Natural killer cell (primary cell): ENCODE data around the gene ARL13A. TPM values are rescaled to one million over a fixed set of nuclear protein-coding genes. Genes with fewer than 3 reads are reported as not detected.
A peak's percentile ranks its signal among the peaks of the same experiment; 100 is the strongest.

ENCODE experiments used
- ATAC-seq, 3 donors: fragments of 150-1000 bp in 2 of 3; fragments of 200-7000 bp in 1 of 3; cut with Tn5 transposase; 1 replicate in 1 of 3; 2 replicates in 2 of 3; pipeline ENCODE4 v1.10.0; 2021; ENCODE audit warnings: mild to moderate bottlenecking in 2 of 3, moderate library complexity in 2 of 3
- DNase-seq, 2 donors: peaks; one replicate each; pipeline versions ENCODE4 v3.0.0 to v3.0.0-alpha.2; 2013 to 2021; ENCODE audit warnings: mixed read lengths in 1 of 2
- H3K27ac ChIP-seq: one replicate; pipeline ENCODE4 v1.5.1; 2013; ENCODE audit warnings: mild to moderate bottlenecking, low read length
- H3K27me3 ChIP-seq: one replicate; pipeline ENCODE4 v1.6.1; 2013; ENCODE audit warnings: low read length; ENCODE audit not compliant: control insufficient read depth, insufficient read depth
- H3K36me3 ChIP-seq: one replicate; pipeline ENCODE4 v1.6.1; 2013; ENCODE audit warnings: low read length; ENCODE audit not compliant: control insufficient read depth, insufficient read depth
- H3K4me1 ChIP-seq: one replicate; pipeline ENCODE4 v1.6.1; 2013; ENCODE audit warnings: low read length; ENCODE audit not compliant: control insufficient read depth, insufficient read depth
- H3K4me3 ChIP-seq: one replicate; pipeline ENCODE4 v1.5.1; 2013; ENCODE audit warnings: low read length
- H3K9me3 ChIP-seq: one replicate; pipeline ENCODE4 v1.6.1; 2013; ENCODE audit warnings: low read length; ENCODE audit not compliant: control insufficient read depth, insufficient read depth
- H3K27ac Mint-ChIP-seq, 2 donors: one replicate each; pipeline ENCODE4 v1.8.0; 2022; ENCODE audit warnings: mild to moderate bottlenecking in 2 of 2, mixed read lengths in 2 of 2, moderate library complexity in 1 of 2
- H3K27me3 Mint-ChIP-seq, 2 donors: one replicate each; pipeline ENCODE4 v1.8.0; 2022; ENCODE audit warnings: low read depth in 2 of 2, mixed read lengths in 2 of 2
- H3K36me3 Mint-ChIP-seq: one replicate; pipeline ENCODE4 v1.8.0; 2022; ENCODE audit warnings: mixed read lengths
- H3K4me1 Mint-ChIP-seq, 2 donors: one replicate each; pipeline ENCODE4 v1.8.0; 2022; ENCODE audit warnings: mixed read lengths in 2 of 2
- H3K4me3 Mint-ChIP-seq: one replicate; pipeline ENCODE4 v1.8.0; 2022; ENCODE audit warnings: mild to moderate bottlenecking, moderate library complexity, mixed read lengths
- H3K9me3 Mint-ChIP-seq, 2 donors: one replicate each; pipeline ENCODE4 v1.8.0; 2022; ENCODE audit warnings: mixed read lengths in 2 of 2
- CTCF ChIP-seq: fragments of 200-600 bp; IDR thresholded peaks from one replicate; pipeline ENCODE4 v1.8.0; 2022; ENCODE audit warnings: antibody characterized with exemption
- WGBS: methylation state at CpG from one replicate; pipeline ENCODE4 v1.1.7; 2013; ENCODE audit warnings: missing lambda C conversion rate; ENCODE audit not compliant: insufficient coverage; 5-methylcytosine and 5-hydroxymethylcytosine counted together
- intact Hi-C: fragments of 100-400 bp; cut with micrococcal nuclease; formaldehyde crosslinking; loops from one replicate; pipeline ENCODE4 v1.14.2; 2022
- total RNA-seq, 4 donors: library from RNA; stranded (reverse); fragments of 120-200 nt in 1 of 4; gene quantifications; one replicate each; pipeline versions ENCODE4 v1.2.3 to v1.2.4, GENCODE V29; 2013 to 2022

The ARL13A gene
- total RNA-seq, 3 donors from 2014 or later (not counting 1 experiment from before 2014, with no cell fraction given), result not detected

DNA sequence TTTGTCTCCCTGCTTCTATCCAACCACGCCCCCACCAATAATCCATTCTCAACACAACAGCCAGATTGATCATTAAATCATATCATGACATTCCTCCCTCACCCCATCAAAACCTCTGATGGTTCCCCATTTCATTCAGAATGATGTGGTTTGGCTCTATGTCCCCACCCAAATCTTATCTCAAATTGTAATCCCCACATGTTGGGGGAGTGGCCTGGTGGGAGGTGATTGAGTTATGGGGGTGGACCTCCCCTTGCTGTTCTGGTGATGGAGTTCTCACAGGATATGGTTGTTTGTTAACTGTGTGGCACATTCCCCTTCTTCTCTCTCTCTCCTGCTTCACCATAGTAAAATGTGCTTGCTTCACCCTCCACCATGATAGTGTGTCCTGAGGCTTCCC is 59.1 kb downstream of the ARL13A start:
- Histone ChIP-seq H3K4me1 (peaks cover 8% of the 10 kb centered on the region), H3K9me3 (no peaks in the 10 kb centered on the region), H3K27ac (no peak overlapping the region), H3K27me3 (no peaks in the 10 kb centered on the region), H3K4me3 (no peak overlapping the region), H3K36me3 (peaks cover 18% of the 10 kb centered on the region)
- peak overlapping the region; percentile 2 to 72 for H3K27ac Mint-ChIP-seq
- H3K4me3 Mint-ChIP-seq, result no peak overlapping the region
- 100% methylated on average over 1 of the region's 1 CpG for WGBS
- intact Hi-C loops, result no loop called here
- H3K4me1 Mint-ChIP-seq, result peaks cover 6 to 24% of the 10 kb centered on the region in 2 donors
- no peak for TF ChIP-seq CTCF
- H3K27me3 Mint-ChIP-seq, result no peaks in the 10 kb centered on the region
- no peaks in the 10 kb centered on the region for H3K9me3 Mint-ChIP-seq
- DNase-seq (no peak), ATAC-seq (peak in 1 of 3 donors; percentile 45)
- no peaks in the 10 kb centered on the region for H3K36me3 Mint-ChIP-seq

DNA sequence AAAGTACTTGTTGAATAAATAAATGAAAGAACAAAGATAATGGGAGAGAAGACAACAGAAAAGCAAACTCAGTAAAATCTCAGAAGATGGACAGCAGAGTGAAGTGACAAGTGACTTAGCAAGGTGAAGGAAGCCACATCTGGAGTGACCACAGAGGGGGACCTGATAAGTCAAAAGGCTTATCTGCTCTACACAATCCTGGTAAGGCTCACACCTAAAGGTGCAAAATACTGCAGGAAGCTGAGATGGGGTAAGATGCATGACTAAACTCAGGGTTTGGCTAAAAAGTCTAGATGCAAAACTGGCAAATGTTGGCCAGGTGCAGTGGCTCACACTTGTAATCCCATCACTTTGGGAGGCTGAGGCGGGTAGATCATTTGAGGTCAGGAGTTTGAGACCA is 60.2 kb downstream of the ARL13A start:
- 50% methylated on average over 1 of the region's 1 CpG for WGBS

DNA sequence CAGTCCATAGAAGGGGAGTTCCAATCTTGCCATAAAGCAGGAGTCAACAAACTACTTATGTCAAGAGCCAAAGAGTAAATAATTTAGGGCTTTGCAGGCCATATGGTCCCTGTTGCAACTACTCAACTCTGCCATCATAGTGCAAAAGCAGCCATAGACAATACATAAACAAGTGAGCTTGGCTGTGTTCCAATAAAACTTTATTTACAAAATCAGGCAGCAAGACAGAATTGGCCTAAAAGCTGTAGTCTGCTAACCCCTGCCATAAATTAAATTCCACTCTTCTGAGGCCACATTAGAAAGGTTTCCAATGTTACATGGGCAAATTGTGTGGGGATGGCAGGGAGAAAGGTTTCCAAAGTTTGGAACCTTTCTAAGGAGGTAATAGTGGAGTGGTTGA is 67.7 kb downstream of the ARL13A start:
- Histone ChIP-seq H3K4me3 (no peak overlapping the region), H3K4me1 (no peaks in the 10 kb centered on the region), H3K9me3 (no peaks in the 10 kb centered on the region), H3K36me3 (peaks cover 12% of the 10 kb centered on the region), H3K27ac (no peak overlapping the region), H3K27me3 (no peaks in the 10 kb centered on the region)
- no peaks in the 10 kb centered on the region for H3K36me3 Mint-ChIP-seq
- ATAC-seq (no peak), DNase-seq (no peak)
- no peak overlapping the region for H3K4me3 Mint-ChIP-seq
- H3K9me3 Mint-ChIP-seq, result no peaks in the 10 kb centered on the region
- H3K27me3 Mint-ChIP-seq, result no peaks in the 10 kb centered on the region
- no peaks in the 10 kb centered on the region for H3K4me1 Mint-ChIP-seq
- TF ChIP-seq CTCF, result no peak
- H3K27ac Mint-ChIP-seq, result no peak overlapping the region
- intact Hi-C loops, result no loop called here

More for the DNA sequence above, 60.2 kb downstream of the ARL13A start:
- Mint-ChIP-seq H3K27ac (peak overlapping the region; percentile 2 to 72), H3K27me3 (no peaks in the 10 kb centered on the region), H3K9me3 (no peaks in the 10 kb centered on the region), H3K36me3 (no peaks in the 10 kb centered on the region), H3K4me3 (no peak overlapping the region), H3K4me1 (peaks cover 6 to 24% of the 10 kb centered on the region in 2 donors)
- H3K36me3 ChIP-seq, result peaks cover 18% of the 10 kb centered on the region
- no peaks in the 10 kb centered on the region for H3K27me3 ChIP-seq
- H3K9me3 ChIP-seq, result no peaks in the 10 kb centered on the region
- ATAC-seq, result peak; percentile 50 to 80 (median 50)
- intact Hi-C loops, result no loop called here
- no peak for DNase-seq
- H3K27ac ChIP-seq, result no peak overlapping the region
- peaks cover 8% of the 10 kb centered on the region for H3K4me1 ChIP-seq
- TF ChIP-seq CTCF, result no peak
- H3K4me3 ChIP-seq, result no peak overlapping the region

DNA sequence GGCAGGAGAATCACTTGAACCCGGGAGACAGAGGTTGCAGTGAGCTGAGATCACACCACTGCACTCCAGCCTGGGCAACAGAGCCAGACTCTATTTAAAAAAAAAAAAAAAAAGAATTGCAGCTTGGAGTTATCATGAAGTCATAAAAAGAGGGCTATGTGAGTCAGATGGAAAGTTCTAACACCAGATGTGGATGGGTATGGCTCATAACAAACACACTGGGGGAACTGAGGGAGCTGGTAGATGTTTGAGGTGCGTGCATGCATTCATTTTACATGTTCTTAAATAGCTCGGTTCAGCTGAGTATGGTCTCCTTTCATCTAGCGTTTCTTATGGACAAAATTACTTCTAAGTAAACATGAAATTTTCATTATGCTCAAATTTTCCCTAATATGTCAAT is 70.7 kb downstream of the ARL13A start:
- no peaks in the 10 kb centered on the region for H3K36me3 Mint-ChIP-seq

More for the DNA sequence above, 70.7 kb downstream of the ARL13A start:
- DNase-seq (no peak), ATAC-seq (no peak)
- no peaks in the 10 kb centered on the region for H3K27me3 Mint-ChIP-seq
- Histone ChIP-seq H3K36me3 (peaks cover 11% of the 10 kb centered on the region), H3K4me3 (no peak overlapping the region), H3K27ac (no peak overlapping the region), H3K9me3 (no peaks in the 10 kb centered on the region), H3K27me3 (no peaks in the 10 kb centered on the region), H3K4me1 (no peaks in the 10 kb centered on the region)
- H3K27ac Mint-ChIP-seq, result no peak overlapping the region
- TF ChIP-seq CTCF, result no peak
- no peaks in the 10 kb centered on the region for H3K9me3 Mint-ChIP-seq
- intact Hi-C loops, result no loop called here
- H3K4me1 Mint-ChIP-seq, result peaks cover 0 to 5% of the 10 kb centered on the region in 2 donors
- H3K4me3 Mint-ChIP-seq, result no peak overlapping the region
- WGBS, result 89% methylated on average over 3 of the region's 4 CpGs
